ENCODE results near the gene MT1E.

MT1E gene

GRCh38 chr16:56617212-56618085, 8.1 kb upstream of the MT1E start:
- Histone ChIP-seq H3K4me3 (ENCODE audit: low read depth, low read length) (no peak overlapping the region), H3K9me3 (ENCODE audit: control insufficient read depth, insufficient read depth, low read depth, low read length) (no peaks in the 10 kb centered on the region), H3K36me3 (ENCODE audit: control insufficient read depth in 2 of 2, insufficient read depth in 1 of 2, low read length in 2 of 2) (no peaks in the 10 kb centered on the region), H3K27ac (ENCODE audit: extremely low read depth, low read depth, low read length) (no peak overlapping the region), H3K4me1 (ENCODE audit: control insufficient read depth, insufficient read depth, low read length) (no peaks in the 10 kb centered on the region)
- ChIA-PET POLR2A (interaction anchor here (1.4 kb wide), 1 partner anchor 8 kb away, joined by 3 read pairs; no protein-coding TSS in a partner anchor), CTCF (interaction anchor here (0.5 to 0.6 kb wide), 2 partner anchors 9 to 51 kb away, joined by 3 to 4 read pairs; no protein-coding TSS in a partner anchor)
- no peak for TF ChIP-seq ZSCAN30 (tag by site-specific recombination; IDR thresholded peaks at IDR 0.05)
- no peak for TF ChIP-seq ZNF521 (tag by site-specific recombination; IDR thresholded peaks at IDR 0.05)
- TF ChIP-seq ZNF324 (tag by site-specific recombination; IDR thresholded peaks at IDR 0.05) = no peak
- no peak for TF ChIP-seq GLI4 (tag by site-specific recombination; IDR thresholded peaks at IDR 0.05)
- no peak for TF ChIP-seq SP3 (tag by site-specific recombination; IDR thresholded peaks at IDR 0.05)
- TF ChIP-seq ZNF274 (IDR thresholded peaks at IDR 0.05; ENCODE audit: low read length) = no peak
- no peak for TF ChIP-seq ZNF274 (tag by site-specific recombination; IDR thresholded peaks at IDR 0.05; ENCODE audit: borderline replicate concordance)
- no peak for TF ChIP-seq ZNF510 (tag by site-specific recombination; IDR thresholded peaks at IDR 0.05; ENCODE audit: insufficient replicate concordance)
- no peak for TF ChIP-seq ZNF394 (tag by site-specific recombination; IDR thresholded peaks at IDR 0.05; ENCODE audit: borderline replicate concordance)
- TF ChIP-seq ZNF785 (tag by site-specific recombination; IDR thresholded peaks at IDR 0.05) = no peak
- TF ChIP-seq ZNF391 (tag by site-specific recombination; IDR thresholded peaks at IDR 0.05; ENCODE audit: borderline replicate concordance, low read depth) = no peak
- no peak for TF ChIP-seq ZNF623 (tag by site-specific recombination; IDR thresholded peaks at IDR 0.05)
- no peak for TF ChIP-seq GLI2 (tag by site-specific recombination; IDR thresholded peaks at IDR 0.05; ENCODE audit: borderline replicate concordance, low read depth)

DNA sequence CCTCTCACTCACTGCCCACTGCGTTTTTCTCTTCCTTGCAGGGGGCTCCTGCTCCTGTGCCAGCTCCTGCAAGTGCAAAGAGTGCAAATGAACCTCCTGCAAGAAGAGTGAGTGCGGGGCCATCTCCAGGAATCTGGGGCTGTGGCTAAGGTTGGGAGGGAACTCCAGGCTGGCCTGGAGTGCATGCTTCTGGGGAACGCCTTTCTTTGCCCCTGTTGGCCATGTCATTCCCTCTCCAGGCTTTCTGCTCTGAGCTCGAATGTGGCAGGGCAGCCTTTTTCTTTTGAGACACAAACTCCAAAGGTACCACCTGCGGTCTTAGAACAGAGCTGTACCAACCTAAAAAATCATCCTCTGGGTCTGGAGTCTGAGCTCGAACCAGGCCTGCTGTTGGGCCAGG, 7.4 kb upstream of the MT1E start:
- Histone ChIP-seq H3K4me1 (ENCODE audit: control insufficient read depth, insufficient read depth, low read length) (no peaks in the 10 kb centered on the region), H3K4me3 (ENCODE audit: low read depth, low read length) (no peak overlapping the region), H3K9me3 (ENCODE audit: control insufficient read depth, insufficient read depth, low read depth, low read length) (no peaks in the 10 kb centered on the region), H3K36me3 (ENCODE audit: control insufficient read depth in 2 of 2, insufficient read depth in 1 of 2, low read length in 2 of 2) (no peaks in the 10 kb centered on the region), H3K27ac (ENCODE audit: extremely low read depth, low read depth, low read length) (no peak overlapping the region)
- ChIA-PET CTCF (interaction anchor here (0.6 kb wide), 1 partner anchor 8 kb away, joined by 4 read pairs; no protein-coding TSS in a partner anchor), POLR2A (interaction anchor here (1.4 kb wide), 1 partner anchor 9 kb away, joined by 3 read pairs; no protein-coding TSS in a partner anchor)
- TF ChIP-seq, protein P1, sequence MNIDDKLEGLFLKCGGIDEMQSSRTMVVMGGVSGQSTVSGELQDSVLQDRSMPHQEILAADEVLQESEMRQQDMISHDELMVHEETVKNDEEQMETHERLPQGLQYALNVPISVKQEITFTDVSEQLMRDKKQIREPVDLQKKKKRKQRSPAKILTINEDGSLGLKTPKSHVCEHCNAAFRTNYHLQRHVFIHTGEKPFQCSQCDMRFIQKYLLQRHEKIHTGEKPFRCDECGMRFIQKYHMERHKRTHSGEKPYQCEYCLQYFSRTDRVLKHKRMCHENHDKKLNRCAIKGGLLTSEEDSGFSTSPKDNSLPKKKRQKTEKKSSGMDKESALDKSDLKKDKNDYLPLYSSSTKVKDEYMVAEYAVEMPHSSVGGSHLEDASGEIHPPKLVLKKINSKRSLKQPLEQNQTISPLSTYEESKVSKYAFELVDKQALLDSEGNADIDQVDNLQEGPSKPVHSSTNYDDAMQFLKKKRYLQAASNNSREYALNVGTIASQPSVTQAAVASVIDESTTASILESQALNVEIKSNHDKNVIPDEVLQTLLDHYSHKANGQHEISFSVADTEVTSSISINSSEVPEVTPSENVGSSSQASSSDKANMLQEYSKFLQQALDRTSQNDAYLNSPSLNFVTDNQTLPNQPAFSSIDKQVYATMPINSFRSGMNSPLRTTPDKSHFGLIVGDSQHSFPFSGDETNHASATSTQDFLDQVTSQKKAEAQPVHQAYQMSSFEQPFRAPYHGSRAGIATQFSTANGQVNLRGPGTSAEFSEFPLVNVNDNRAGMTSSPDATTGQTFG (tag by site-specific recombination; IDR thresholded peaks at IDR 0.05; ENCODE audit: borderline replicate concordance) = no peak
- TF ChIP-seq ZNF211 (tag by site-specific recombination; IDR thresholded peaks at IDR 0.05; ENCODE audit: low read depth) (no peak), ZNF560 (tag by site-specific recombination; IDR thresholded peaks at IDR 0.05; ENCODE audit: borderline replicate concordance) (no peak), ZNF76 (tag by site-specific recombination; IDR thresholded peaks at IDR 0.05; ENCODE audit: borderline replicate concordance, low read depth) (no peak), ZBTB8A (tag by site-specific recombination; IDR thresholded peaks at IDR 0.05) (no peak), GLI4 (tag by site-specific recombination; IDR thresholded peaks at IDR 0.05) (no peak), ZNF701 (tag by site-specific recombination; IDR thresholded peaks at IDR 0.05) (no peak), ZNF311 (tag by site-specific recombination; IDR thresholded peaks at IDR 0.05; ENCODE audit: borderline replicate concordance) (no peak), KLF9 (tag by site-specific recombination; IDR thresholded peaks at IDR 0.05; ENCODE audit: low read depth) (no peak), ZNF585B (tag by site-specific recombination; IDR thresholded peaks at IDR 0.05) (no peak)

All from HEK293 (cell line).